AG08396 (cell line): ENCODE measurements around the gene NHLRC4.

ENCODE experiments used
- DNase-seq: peaks from one replicate; pipeline ENCODE4 v3.0.0; 2012; ENCODE audit warnings: low spot score, mixed read lengths

Gene NHLRC4, protein sequence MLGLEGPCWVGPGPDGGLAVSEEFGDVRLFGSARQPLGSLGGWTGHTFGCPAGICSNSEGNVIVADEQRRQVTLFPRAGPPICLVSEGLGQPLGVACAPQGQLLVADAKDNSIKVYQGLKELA

DNA sequence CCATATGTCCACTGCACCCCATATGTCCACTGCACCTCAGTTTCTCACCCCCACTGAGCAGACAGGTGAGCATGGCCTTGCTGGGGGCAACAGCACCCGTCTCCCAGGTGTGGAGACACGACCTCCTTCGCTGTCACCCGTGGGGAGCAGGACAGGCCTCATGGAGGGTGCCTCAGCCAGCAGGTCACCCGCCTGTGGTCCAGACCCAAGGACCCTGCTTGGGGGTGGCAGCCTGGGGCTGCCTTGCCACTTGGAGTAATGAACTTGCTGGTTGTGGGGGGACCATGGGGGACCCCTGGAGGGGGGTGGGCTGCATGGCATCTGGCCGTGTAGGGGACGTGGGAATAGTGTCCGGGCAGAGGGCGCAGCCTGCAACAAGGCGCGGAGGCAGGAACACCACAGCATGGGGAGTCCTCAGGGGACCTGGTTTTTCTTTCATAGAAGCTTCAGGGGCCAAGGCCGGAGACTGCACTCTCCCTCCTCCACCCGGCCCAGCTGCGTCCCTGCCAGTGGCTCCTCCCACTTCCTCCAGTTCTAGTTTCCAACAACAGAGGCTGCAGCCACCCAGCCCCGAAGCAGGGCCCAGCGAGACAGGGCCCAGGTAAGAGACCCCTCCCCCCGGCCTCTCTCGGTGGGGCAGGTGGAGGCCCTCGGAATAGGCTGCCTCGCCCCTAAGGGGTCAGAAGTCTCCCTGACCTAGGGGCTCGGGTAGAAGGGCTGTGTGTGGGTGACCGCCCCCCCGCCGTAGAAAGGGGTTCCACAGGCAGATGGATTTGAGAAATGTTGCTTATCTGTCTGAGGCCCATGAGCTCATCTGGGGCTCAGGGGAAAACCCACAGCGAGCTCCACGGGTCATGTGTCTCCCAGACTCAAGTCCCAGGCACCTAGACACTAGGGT is at the start of gene NHLRC4:
Gene NHLRC4 (plus strand): TSS at position 531 of the 898 bp plus-strand sequence. CDS start 1,043 bp downstream, outside the sequence.
- DNase-seq = peak; percentile 88

DNA sequence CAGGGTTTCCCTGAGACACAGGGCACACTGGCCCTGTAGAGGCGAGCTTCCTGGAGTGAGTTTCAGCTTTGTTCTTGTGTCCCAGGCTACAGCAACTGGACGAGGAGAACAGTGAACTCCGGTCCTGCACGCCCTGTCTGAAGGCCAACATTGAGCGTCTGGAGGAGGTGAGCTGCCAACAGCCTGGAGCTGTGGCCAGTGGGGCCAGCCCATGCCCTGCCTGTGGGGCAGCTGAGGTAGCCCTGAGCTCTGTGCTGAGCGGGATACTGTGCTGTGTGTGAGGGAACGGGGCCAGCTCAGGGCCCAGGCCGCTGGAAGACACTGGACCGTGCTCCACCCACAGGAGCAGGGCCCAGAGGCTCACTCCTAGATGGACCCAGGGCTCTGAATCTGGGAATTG is 47.9 kb upstream of the NHLRC4 start:
- no peak for DNase-seq

DNA sequence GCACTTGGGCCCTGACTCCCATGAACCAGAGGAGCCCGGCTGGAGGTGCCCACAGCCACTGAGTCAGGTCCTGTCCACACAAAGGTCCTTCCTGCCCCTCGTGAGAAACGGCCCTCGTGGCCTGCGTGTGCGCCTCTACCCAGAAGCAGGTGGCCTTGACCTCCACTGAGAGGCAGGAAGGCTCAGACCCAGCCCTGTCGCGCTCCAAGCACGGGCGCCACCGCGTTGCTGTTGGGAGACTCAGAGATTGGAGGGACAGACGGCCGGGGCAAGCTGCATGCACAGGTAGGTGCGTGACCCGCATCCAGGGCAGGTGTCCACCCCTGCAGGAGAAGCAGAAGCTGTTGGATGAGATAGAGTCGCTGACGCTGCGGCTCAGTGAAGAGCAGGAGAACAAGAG is 47.4 kb upstream of the NHLRC4 start:
- no peak for DNase-seq

DNA sequence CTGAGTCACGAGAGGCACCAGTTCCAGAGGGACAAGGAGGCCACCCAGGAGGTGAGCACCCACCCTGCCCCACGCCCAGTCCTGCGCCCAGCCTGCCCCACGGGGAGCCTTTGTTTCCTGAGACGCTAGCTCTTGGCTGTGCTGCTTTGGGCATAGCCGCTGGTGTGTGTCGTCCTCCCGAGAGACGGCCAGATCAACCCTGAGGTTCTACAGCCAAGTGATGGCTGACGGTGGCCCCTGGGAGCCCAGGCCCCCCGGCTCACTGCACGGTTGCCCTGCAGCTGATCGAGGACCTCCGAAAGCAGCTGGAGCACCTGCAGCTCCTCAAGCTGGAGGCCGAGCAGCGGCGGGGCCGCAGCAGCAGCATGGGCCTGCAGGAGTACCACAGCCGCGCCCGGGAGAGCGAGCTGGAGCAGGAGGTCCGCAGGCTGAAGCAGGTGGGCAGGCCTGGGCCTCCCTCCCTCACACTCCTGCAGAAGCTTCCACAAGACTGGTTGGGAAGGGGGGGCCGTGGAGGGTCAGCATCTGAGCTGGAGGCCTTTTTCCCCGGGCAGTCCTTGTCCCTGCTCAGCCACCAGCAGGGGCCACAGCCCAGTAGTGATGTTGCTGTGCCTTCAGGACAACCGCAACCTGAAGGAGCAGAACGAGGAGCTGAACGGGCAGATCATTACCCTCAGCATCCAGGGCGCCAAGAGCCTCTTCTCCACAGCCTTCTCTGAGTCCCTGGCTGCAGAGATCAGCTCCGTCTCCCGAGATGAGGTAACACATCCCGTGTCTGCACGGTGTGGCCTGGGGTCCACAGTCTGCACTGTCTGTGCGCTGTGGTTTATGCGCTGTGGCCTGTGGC is 46.7 kb upstream of the NHLRC4 start:
- DNase-seq = no peak

DNA sequence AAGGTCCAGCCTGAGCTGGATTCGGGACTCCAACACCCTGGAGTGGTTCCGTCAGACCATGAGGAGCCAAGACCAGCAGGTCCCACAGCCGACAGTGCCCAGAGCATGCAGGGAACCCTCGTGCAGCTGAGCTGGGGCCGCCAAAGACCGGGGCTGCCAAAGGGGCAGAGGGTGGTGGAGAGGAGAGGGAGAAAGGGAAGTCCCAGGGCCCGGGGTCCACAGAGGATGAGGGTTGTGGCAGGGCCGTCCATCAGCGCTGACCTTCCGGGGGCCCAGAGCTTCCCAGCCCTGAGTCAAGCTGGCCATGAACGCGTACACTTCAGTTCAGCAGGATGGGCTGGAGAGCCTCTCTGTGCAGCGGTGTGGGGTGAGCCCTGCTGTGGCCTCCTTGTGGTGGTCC is 46.0 kb upstream of the NHLRC4 start:
- no peak for DNase-seq

DNA sequence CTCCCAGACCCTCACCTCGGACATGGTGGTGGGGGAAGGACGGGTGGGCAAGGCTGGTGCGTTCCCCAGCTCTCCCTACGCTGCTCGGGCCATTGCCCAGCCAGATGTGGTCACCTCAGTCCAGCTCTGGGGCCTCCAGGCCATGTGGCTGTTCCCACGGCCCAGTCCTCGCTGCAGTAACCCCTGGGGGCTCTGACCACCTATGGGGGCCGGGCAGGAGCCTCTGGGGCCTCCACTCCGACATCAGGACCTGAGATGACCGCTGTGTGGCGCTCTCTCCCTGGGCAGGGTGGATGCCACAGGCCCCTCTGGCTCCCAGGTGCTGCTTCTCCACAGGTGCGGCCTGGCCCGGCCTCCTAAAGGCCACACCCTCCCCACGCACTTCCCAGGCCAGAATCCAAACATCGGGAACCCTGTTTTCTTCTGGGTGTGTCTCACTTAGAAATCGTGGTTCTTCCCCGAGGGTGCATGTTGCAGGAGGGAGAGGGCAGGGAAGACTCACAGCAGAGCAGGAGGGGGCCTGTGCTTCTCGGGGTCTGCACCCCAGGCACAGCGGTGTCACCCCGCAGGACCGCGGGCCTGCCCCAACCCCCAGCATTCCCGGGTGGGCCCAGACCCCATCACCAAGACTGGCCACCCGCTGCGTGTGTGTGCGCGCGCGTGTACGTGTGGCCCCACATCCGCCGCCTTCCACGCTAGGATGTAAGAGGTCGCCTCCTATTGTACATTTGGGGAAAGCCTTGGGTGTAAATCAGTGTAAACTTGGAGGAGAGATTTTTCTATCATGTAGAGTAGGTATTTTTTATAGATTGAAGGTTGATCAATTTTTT is 45.2 kb upstream of the NHLRC4 start:
- no peak for DNase-seq

DNA sequence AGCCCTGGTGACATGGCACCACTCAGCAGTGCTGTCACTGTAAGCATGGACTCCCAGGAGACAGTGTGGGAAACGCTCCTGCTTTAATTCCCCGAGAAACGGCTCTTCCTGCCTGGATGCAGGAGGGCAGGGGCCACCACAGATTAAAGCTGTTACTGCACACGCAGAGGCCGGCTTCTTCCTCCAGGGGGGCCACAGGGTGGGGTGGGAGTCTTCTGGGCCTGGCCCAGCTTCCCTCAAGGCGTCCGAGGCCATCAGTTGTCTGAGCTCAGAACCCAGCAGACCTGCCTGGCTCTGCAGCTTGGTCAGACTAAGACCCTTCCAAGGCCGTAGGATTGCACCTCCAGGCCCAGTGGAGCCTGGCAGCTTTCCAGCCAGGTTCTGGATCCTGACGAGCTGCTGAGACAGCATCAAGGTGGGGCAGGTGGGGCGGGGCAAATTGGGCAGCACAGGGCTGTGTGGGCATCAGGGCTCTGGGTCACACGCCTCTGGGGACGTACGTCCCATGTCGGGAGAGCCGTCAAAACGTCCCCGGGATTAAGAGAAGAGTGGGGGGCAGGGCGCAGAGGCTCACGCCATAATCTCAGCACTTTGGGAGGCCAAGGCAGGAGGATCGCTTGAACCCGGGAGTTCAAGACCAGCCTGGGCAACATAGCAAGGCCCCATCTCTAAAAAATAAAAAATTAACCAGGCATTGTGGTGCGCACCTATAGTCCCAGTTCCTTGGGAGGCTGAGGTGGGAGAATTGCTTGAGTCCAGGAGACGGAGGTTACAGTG is 44.3 kb upstream of the NHLRC4 start:
- no peak for DNase-seq

DNA sequence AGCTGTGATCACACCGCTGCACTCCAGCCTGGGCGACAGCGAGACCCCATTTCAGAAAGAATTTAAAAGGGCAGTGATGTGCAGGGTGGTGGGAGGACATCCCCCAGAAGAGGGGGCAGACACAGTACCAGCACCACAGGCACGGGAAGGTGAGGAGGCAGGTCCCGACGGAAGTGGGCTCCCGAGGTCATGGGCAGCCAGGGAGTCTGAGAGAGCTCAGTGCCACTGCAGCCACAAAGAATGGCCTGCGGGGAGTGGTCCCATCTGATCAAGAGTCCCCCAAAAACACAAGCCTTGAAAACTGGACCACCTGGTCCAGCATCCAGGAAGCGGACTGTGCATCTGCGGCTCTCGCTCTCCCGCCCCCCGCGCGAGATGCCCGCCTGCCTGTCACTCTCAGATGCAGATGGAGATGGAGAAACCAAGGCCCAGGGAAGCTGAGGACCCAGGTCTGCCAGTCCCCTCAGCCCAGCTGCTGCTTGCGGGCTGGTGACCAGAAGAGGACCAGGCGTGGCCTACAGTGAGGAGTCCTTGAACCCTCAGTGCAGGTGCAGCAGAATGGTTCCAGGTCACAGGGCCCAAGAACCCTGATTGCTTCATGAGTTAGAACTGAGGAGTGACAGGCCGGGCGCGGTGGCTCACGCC is 43.6 kb upstream of the NHLRC4 start:
- DNase-seq = no peak

DNA sequence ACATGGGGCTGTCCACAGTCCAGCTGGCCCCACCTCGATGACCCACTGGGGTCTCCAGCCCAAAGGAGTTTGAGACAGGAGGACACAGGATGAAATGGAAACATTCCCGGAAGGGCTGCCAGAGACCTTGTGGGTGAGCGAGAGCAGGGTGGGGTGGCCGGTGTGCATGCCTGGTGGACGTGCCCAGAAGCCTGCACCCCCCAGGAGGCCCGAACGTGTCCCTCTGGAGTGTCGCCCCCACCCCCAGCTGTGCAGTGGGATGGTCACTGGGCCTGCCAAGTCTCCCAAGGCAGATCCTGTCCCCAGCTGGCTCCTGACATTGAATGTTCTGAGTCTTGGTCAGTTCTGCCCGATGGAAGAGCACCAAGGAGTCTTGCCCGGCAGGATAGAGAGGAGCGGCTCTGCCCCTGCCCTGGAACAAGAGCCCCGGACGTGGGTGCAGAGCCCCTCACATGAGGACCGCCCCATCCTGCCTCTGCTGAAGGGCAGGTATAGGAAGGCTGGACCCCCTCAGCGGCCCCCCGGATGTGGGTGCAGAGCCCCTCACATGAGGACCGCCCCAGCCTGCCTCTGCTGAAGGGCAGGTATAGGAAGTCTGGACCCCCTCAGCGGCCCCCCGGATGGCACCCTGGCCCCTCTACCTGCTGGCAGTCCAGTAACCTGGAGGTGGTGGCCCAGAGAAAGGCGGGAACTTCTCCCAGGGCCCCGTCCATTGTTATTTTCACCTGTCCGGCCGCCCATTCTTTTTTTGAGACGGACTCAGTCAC is 42.3 kb upstream of the NHLRC4 start:
- no peak for DNase-seq

DNA sequence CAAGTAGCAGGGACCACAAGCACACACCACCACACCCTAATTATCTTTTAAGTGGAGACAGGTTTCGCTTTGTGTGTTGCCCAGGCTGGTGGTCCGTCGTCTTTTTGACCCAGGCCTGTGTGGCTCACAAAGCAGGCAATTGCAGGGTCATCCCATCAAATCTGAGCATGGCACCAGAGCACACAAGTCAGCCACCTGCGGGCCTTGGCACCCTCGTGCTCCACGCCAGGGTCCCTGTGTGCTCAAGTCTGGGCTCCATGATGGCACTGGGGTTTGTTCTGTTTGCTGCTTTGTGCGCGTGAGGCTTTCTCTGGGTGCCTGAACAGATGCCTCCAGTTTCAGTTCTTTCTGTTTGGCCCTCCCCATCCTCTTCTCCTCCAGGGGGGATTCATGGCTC is 41.7 kb upstream of the NHLRC4 start:
- DNase-seq = no peak

DNA sequence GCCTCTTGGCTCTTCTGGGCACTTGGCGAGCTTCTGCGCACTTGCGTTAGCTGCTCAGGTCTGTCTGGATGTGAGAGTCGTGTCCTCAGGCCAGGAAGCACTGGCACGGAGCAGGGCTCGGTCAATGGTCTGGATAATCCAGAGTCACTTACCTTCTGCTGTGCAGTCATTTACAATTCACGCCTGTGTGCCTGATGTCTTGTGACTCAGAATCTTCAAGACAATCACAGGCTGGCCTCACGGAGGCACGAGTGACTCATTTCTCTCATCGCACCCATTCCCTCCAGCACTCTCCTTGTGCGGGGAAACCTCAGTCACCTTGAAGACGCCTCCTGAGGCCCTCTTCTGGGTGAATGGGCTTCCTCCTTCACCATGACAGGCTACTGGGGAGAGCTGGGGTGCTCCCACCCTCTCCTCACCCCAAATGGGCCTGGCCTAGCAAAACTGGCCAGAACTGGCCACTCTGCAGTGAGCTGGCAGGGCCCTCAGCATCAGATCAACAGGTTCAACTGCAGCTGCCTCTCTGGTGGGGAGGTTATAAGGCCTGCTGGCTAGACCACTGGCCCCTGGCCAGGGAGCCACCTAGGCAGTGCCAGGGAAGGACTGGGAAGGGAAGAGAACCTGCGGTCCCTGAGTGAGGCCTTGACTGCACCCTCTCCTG is 41.2 kb upstream of the NHLRC4 start:
- peak; percentile 82 for DNase-seq

DNA sequence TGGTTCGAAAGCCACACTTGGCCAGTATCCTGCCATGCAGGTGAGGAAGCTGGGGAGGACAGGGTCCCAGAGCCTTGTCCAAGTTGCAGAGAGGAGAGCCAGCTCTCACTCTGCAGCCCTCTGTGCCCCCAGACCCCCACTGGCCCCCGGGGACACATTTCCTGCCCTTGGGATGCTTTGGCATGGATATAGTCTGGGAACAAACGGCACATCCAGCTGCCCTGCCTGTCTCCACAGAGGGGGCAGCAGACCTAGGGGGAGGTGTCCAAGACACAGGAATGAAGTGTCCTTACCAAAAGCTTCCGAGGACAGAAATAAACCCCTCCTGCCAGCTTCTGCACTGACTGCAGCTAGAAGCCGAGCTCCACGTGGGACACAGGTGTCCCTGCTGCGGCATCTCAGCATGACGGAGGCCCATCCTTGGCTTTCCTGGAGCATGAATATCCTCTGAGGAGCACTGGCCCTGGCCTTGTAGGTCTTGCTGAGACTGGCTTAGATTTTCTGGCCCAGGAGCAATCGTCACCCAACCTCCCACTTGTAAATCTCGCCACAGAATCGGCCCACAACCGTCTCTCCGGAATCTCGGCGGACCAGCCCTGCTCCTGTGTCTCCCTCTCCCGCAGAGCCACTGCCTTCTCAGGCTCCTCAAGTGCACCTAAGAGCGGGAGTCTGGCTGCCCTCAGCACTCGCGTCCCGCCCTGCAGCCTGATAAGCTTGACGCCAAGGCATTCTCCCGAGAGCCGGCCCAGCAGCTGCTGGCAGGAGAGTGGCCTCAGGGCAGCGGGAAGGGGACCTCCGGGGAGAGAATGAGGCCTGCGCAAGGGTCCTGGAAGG is 40.4 kb upstream of the NHLRC4 start:
- peak; percentile 50 for DNase-seq

DNA sequence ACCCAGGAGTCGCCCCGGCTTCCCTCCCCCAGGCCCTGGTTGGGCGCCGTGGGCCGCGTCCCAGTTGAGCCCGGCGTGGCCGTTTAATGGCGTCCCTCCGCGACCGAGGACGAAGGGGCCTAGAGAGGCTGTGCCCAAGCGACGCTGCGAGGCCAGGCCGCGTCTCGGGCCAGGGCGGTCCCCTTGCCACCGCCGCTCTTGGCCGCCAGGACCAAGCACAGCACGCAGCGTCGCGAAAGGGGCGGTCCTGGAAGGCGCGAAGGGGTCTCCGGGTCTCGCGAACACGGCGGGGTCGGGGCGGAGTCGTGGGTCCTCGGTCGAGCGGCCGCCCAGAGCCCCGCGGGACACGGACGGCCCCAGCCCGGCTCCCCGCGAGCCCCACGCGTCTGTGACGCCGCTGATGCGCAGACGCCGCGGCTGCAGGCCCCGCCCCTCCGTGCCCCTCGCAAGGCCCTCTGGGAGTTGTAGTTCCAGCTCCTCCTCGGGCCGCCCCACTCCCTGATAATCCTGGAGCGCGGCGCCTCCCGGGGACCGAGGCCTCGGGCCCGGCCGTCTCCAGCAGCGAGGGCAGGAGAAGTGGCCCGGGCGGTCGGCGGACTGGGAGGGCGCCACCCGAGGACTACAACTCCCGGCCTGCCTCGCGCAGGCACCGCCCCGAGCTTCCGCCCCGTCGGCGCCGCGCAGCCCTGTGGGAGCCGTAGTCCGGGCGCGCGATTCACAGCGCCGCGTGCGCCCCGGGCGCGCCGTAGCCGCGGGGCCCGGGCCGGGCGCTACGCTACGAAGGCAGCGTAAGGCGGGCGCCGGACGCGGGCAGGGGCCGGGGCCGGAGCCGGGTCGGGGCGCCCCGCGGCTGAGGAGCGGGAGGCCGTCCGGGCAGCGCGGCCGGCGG is 39.5 kb upstream of the NHLRC4 start, which contains the start of gene CAPN15:
Gene CAPN15 (plus strand): TSS at position 698 of the 889 bp plus-strand sequence. CDS start 19,127 bp downstream, outside the sequence.
- peak; percentile 92 for DNase-seq

DNA sequence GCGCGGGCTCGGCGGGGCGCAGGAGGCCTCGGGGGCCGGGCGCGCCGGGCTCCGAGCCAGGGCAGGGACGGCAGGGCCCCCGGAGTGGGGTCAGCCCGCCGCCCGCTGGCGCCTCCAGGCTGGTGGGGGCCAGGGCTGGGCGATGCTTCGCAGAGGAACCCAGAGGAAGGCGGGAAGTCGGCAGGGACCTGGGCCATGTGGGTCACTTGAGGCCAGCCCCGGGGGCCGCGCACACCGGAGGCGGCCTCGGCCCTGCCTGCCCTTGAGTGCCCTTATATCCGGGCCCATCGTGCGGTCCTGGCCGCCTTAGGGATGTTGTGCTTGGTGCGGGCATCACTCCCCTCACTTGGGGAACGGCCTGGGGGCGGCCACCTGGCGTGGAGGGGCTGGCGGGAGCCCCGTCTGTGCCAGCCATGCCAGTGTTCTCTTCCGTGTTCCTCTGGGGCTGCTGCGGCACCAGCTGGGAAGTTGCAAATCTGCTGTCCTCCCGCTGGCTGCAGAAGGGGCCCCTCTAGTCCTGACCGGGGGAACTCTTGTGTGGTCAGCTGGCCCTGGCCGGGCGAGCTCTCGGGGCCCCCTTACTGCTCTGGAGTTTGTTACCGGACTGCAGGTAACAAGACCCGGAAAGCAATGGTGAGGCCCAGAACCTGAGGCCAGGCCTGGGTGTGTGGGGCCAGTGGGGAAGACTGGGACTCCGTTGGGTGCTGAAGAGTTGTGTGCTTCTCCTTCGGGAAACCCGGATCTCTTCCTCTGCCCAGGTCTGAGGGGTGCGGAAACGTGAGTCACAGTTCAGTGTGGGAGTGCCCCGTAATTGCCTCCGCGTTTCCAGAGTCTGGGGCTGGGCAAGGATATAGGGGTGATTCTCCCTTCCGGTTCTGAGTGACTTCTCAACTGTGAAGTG is 38.4 kb upstream of the NHLRC4 start:
- DNase-seq = peak; percentile 54

DNA sequence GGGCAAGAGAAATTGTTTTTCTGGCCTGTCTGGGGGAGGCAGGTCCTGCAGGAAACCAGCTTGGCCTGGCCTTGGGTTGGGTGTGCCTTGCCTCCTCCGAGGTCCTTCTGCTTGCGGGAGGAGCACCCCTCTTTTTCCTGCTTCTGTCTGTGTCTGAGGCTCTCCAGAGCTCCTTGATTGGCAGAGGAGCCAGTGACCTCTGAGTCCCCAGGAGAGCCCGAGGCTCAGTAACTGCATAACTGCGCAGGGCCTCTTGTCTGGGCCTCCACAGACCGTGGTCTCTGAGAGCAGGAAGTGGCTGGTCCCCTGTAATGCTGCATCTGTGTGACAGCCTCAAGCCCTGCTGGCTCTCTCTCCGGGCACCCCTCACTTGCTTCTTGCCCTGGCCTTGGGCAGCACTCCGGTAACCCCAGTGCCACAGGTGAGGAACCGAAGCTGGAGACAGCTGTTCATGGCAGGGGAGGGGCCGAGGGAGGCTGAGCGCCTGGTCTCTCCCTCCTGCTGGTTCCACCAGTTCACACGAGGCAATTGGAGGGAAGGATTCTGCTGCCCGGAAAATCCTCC is 37.7 kb upstream of the NHLRC4 start:
- no peak for DNase-seq
